Measurements from ENCODE around the gene GPI.

GRCh38 chr19:34430738-34431625 lies 66.0 kb downstream of the GPI start:
- TF ChIP-seq POLR2AphosphoS5 (IDR thresholded peaks at IDR 0.05; ENCODE audit: low read depth, low read length) (no peak), CTCF (IDR thresholded peaks at IDR 0.05; ENCODE audit: control extremely low read depth in 1 of 3, insufficient read depth in 1 of 3, low read depth in 1 of 3, low read length in 3 of 3) (peak in 2 of 3 experiments; percentile 44 to 78; a peak in 3 of 4 replicates), ZNF274 (IDR thresholded peaks at IDR 0.05; ENCODE audit: borderline replicate concordance, extremely low read depth, low read length) (no peak), EGR1 (IDR thresholded peaks at IDR 0.05; ENCODE audit: borderline replicate concordance, low read depth, low read length) (no peak), JUND (IDR thresholded peaks at IDR 0.05; ENCODE audit: low read length) (no peak), TCF12 (IDR thresholded peaks at IDR 0.05; ENCODE audit: low read depth, low read length) (no peak), ASH2L (IDR thresholded peaks at IDR 0.05; ENCODE audit: low read length) (no peak), SIN3A (conservative IDR thresholded peaks at IDR 0.05 in 1 of 2, IDR thresholded peaks at IDR 0.05 in 1 of 2; ENCODE audit: low read depth in 1 of 2, low read length in 2 of 2) (no peak), SP1 (IDR thresholded peaks at IDR 0.05; ENCODE audit: low read depth, low read length) (no peak), ATF3 (IDR thresholded peaks at IDR 0.05; ENCODE audit: insufficient read depth, low read depth, low read length) (no peak), CBX5 (IDR thresholded peaks at IDR 0.05; ENCODE audit: low read depth, low read length) (no peak), POLR2A (IDR thresholded peaks at IDR 0.05; ENCODE audit: control extremely low read depth in 1 of 2, low read depth in 2 of 2, low read length in 2 of 2) (no peak)
